Activated T-helper 1 cell treated with anti-CD3 and anti-CD28 coated beads, Interleukin-12 subunit alpha, Interleukin-12 subunit beta, Interleukin-2, Interleukin-4 antibody, amounts not matched to agents 30 ng/mL and 10 ng/mL and 1 ng/mL, durations not matched to agents 14 hours and 24 hours and 36 hours (primary cell): ENCODE data around the gene GBP2. TPM values are rescaled to one million over a fixed set of nuclear protein-coding genes. Genes with fewer than 3 reads are reported as not detected.

Source experiments
- DNase-seq: peaks from one replicate; pipeline ENCODE4 v3.0.0; 2021; ENCODE audit warnings: low spot score
- H3K27ac Mint-ChIP-seq: one replicate; pipeline ENCODE4 v1.8.0; 2021; ENCODE audit warnings: mild to moderate bottlenecking, mixed read lengths
- H3K27me3 Mint-ChIP-seq: one replicate; pipeline ENCODE4 v1.8.0; 2022; ENCODE audit warnings: mild to moderate bottlenecking, moderate library complexity, mixed read lengths; ENCODE audit not compliant: insufficient read depth
- H3K36me3 Mint-ChIP-seq: one replicate; pipeline ENCODE4 v1.8.0; 2021; ENCODE audit warnings: low read depth, mixed read lengths
- H3K4me1 Mint-ChIP-seq: one replicate; pipeline ENCODE4 v1.8.0; 2021; ENCODE audit warnings: low read depth, mixed read lengths
- H3K4me3 Mint-ChIP-seq: one replicate; pipeline ENCODE4 v1.8.0; 2021; ENCODE audit warnings: mild to moderate bottlenecking, moderate library complexity, mixed read lengths
- H3K9me3 Mint-ChIP-seq: one replicate; pipeline ENCODE4 v1.8.0; 2021; ENCODE audit warnings: mixed read lengths
- intact Hi-C: fragments of 100-400 bp; cut with micrococcal nuclease; formaldehyde crosslinking; loops from one replicate; pipeline ENCODE4 v1.15.1; 2024
- total RNA-seq: library from RNA; stranded (reverse); gene quantifications from 2 replicates; pipeline ENCODE4 v1.2.3, GENCODE V29; 2022

GBP2 gene
- 225 and 229 TPM in 2 replicates for total RNA-seq

DNA sequence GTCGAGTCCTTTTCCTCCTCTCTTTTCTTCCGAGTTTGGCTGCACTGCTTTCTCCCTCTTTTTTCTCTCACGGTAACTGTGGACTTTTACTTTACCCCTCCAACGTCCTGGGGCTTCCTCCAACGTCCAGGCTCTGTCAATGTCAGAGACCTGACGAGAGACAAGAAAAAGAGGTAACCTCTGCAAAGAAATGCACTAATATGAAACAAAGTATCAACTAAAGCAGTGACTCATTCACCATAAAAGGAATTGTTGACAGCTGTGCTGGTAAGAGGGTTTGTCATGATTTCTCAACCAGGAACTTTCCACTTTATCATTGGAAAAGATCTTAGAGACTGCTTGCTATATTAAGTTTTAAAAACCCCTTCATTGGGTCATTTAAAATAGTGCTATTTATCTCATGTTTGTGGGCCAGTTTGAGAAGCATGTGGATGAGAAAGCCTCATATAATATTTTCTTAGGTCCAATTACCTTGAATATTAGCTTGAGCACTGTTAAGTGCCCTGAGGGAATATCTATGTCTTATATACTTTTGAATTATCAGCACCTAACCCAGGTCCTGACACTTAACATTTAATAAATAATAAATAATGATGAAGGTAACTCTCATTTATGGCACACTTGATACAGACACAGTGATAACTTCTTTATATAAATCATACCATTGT is at the start of gene GBP2:
TSS of gene GBP2 (minus strand) at position 202 of the 668 bp plus-strand sequence. CDS start 4,148 bp downstream, outside the sequence.
- peaks cover 4% of the 10 kb centered on the region for H3K9me3 Mint-ChIP-seq
- H3K36me3 Mint-ChIP-seq = peaks cover 31% of the 10 kb centered on the region
- H3K27ac Mint-ChIP-seq = peak within 1 kb of the TSS; percentile 97
- peaks cover 65% of the 10 kb centered on the region for H3K4me1 Mint-ChIP-seq
- H3K27me3 Mint-ChIP-seq = no peaks in the 10 kb centered on the region
- peak; percentile 32 for DNase-seq
- peak within 1 kb of the TSS; percentile 95 for H3K4me3 Mint-ChIP-seq
- intact Hi-C loops = loop anchor here (1.0 to 2.0 kb wide), 13 partner anchors 61 to 441 kb away; partner anchors contain the start of genes GBP1 and PKN2

GRCh38 chr1:89174491-89174890 is 48.6 kb upstream of the GBP2 start:
- no peak for DNase-seq
- Mint-ChIP-seq H3K4me1 (peaks cover 22% of the 10 kb centered on the region), H3K4me3 (no peak overlapping the region), H3K27me3 (no peaks in the 10 kb centered on the region), H3K36me3 (peaks cover 3% of the 10 kb centered on the region), H3K9me3 (peaks cover 11% of the 10 kb centered on the region), H3K27ac (no peak overlapping the region)
- intact Hi-C loops = no loop called here

DNA sequence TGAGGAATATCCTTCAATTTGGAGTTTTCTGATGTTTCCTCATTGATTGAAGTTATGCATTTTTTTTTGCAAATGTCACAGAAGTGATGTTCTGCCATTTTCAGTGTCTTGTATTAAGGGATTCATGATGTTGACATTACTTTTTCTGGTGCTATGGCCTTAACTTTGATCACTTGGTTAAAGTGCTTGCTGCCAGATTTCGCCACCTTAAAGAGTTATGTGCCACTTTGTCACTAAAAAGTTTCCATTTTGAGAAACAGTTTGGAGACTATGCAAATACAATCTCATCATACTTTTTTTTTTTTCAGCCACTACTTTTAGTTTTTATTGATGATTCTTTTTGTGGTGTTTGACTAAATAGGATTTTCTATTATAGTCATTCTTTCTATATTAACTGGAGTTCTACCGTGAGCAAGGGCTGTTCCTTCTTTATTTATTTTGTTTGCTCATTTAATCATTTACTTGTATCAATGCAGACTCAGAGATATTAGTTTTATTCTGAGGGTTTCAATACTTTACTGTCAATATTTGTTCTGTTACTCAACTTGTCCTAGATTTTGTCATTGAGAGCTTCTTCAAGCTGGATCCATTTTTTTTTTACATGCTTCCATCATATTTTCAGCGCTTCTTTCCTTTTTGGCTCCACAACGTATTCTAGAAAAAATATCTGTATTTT is 46.7 kb upstream of the GBP2 start:
- H3K36me3 Mint-ChIP-seq = peaks cover 3% of the 10 kb centered on the region
- peaks cover 22% of the 10 kb centered on the region for H3K4me1 Mint-ChIP-seq
- no peak for DNase-seq
- H3K27me3 Mint-ChIP-seq = no peaks in the 10 kb centered on the region
- H3K9me3 Mint-ChIP-seq = peaks cover 11% of the 10 kb centered on the region
- intact Hi-C loops = no loop called here
- H3K27ac Mint-ChIP-seq = no peak overlapping the region
- H3K4me3 Mint-ChIP-seq = no peak overlapping the region

DNA sequence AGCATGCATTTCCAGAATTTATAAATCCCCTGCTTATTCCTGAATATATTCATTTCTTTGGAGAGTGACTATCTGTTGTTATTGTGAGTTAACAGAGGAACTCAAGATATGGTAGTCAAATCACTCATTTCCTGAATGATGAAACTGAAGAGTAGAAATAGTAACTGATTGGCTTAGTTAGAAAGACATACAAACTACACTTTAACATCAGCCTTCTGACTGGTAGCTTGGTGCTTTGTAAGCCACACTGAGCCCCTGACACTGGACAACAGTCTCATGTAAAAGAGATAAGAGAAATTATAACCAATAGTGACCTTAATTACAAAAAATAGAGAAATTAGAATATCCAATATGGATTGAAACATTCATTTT is 45.1 kb upstream of the GBP2 start:
- DNase-seq = no peak
- Mint-ChIP-seq H3K27ac (no peak overlapping the region), H3K36me3 (peaks cover 3% of the 10 kb centered on the region), H3K9me3 (peaks cover 11% of the 10 kb centered on the region), H3K27me3 (no peaks in the 10 kb centered on the region), H3K4me1 (peaks cover 16% of the 10 kb centered on the region), H3K4me3 (no peak overlapping the region)
- intact Hi-C loops = no loop called here

GRCh38 chr1:89170170-89171066 is 44.5 kb upstream of the GBP2 start:
- intact Hi-C loops = no loop called here
- Mint-ChIP-seq H3K36me3 (peaks cover 3% of the 10 kb centered on the region), H3K27me3 (no peaks in the 10 kb centered on the region), H3K4me1 (peaks cover 16% of the 10 kb centered on the region), H3K4me3 (no peak overlapping the region), H3K27ac (no peak overlapping the region), H3K9me3 (peaks cover 11% of the 10 kb centered on the region)
- DNase-seq = no peak

GRCh38 chr1:89169166-89169565 is 43.3 kb upstream of the GBP2 start:
- Mint-ChIP-seq H3K36me3 (peaks cover 3% of the 10 kb centered on the region), H3K27ac (no peak overlapping the region), H3K27me3 (no peaks in the 10 kb centered on the region), H3K4me1 (peaks cover 16% of the 10 kb centered on the region), H3K9me3 (peaks cover 11% of the 10 kb centered on the region), H3K4me3 (no peak overlapping the region)
- no peak for DNase-seq
- intact Hi-C loops = no loop called here

- Mint-ChIP-seq H3K36me3 (peaks cover 3% of the 10 kb centered on the region), H3K4me1 (peaks cover 11% of the 10 kb centered on the region), H3K9me3 (peaks cover 8% of the 10 kb centered on the region), H3K27ac (no peak overlapping the region), H3K27me3 (peaks cover 2% of the 10 kb centered on the region), H3K4me3 (no peak overlapping the region)
- no peak for DNase-seq
- intact Hi-C loops = no loop called here
These were observed 41.8 kb upstream of the GBP2 start for GRCh38 chr1:89167590-89168230.

- Mint-ChIP-seq H3K9me3 (peaks cover 12% of the 10 kb centered on the region), H3K27ac (no peak overlapping the region), H3K4me3 (no peak overlapping the region)
These were observed 40.8 kb upstream of the GBP2 start for GRCh38 chr1:89166705-89167104.

DNA sequence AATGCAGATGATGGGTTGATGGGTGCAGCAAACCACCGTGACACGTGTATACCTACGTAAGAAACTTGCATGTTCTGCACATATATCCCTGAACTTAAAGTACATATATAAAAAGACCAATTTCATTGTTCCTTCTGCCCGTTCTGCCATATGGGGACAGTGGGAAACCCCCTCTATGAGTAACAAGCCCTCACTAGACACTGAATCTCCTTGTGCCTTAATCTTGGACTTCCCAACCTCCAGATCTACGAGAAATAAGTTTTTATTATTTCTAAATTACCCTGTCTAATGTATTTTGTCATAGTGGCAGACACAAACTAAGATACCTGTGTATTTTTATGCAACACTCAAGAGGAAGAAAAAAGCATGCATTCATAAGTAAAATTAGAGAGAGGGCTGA is 39.9 kb upstream of the GBP2 start:
- H3K4me3 Mint-ChIP-seq = no peak overlapping the region
- intact Hi-C loops = no loop called here
- DNase-seq = no peak
- no peaks in the 10 kb centered on the region for H3K36me3 Mint-ChIP-seq
- peaks cover 6% of the 10 kb centered on the region for H3K4me1 Mint-ChIP-seq
- no peak overlapping the region for H3K27ac Mint-ChIP-seq
- peaks cover 2% of the 10 kb centered on the region for H3K27me3 Mint-ChIP-seq
- peaks cover 16% of the 10 kb centered on the region for H3K9me3 Mint-ChIP-seq

More at GRCh38 chr1:89166705-89167104, 40.8 kb upstream of the GBP2 start:
- no peak for DNase-seq
- H3K36me3 Mint-ChIP-seq = peaks cover 3% of the 10 kb centered on the region
- intact Hi-C loops = no loop called here
- peaks cover 2% of the 10 kb centered on the region for H3K27me3 Mint-ChIP-seq
- H3K4me1 Mint-ChIP-seq = peaks cover 11% of the 10 kb centered on the region

DNA sequence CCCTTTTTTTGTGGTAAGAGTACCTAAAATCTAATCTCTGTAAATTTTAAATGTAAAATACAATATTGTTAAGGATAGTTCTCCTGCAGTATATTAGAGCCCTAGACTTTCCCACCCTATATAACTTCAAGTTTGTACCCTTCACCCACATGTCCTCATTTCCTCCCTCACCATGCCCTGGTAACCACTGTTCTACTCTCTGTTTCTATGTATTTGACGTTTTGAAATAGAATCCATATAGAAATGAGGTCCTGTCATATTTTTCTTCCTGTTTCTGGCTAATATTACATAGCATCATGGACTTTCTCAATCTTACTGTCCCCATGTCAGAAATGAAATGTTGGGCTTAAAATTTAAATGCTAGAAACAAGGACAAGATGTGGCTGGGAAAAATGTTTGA is 25.1 kb upstream of the GBP2 start:
- intact Hi-C loops = no loop called here
- Mint-ChIP-seq H3K9me3 (no peaks in the 10 kb centered on the region), H3K27me3 (peaks cover 12% of the 10 kb centered on the region), H3K27ac (no peak overlapping the region), H3K4me1 (peaks cover 18% of the 10 kb centered on the region), H3K36me3 (peaks cover 1% of the 10 kb centered on the region), H3K4me3 (no peak overlapping the region)
- DNase-seq = no peak

DNA sequence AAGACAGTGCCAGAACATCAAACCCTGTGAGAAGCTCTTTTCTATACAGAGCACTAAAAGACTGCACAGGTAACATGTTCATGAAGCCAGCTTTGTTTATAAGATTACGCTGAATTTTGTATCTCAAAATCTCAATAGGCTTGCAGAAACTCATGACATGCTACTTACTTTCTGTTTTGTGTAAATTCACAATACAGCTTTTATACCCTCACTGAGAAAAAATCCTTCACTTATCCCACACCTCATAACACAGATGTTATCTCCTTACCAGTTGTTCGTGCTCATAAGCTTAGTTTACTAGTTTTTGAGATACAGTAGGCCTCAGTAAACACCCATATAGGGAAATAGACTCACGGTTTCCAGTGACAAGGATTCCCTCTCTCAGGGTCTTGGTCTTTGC is 24.1 kb upstream of the GBP2 start:
- H3K9me3 Mint-ChIP-seq = no peaks in the 10 kb centered on the region
- no peak overlapping the region for H3K27ac Mint-ChIP-seq
- peaks cover 22% of the 10 kb centered on the region for H3K4me1 Mint-ChIP-seq
- H3K36me3 Mint-ChIP-seq = peaks cover 1% of the 10 kb centered on the region
- intact Hi-C loops = no loop called here
- peaks cover 12% of the 10 kb centered on the region for H3K27me3 Mint-ChIP-seq
- DNase-seq = no peak
- H3K4me3 Mint-ChIP-seq = no peak overlapping the region

DNA sequence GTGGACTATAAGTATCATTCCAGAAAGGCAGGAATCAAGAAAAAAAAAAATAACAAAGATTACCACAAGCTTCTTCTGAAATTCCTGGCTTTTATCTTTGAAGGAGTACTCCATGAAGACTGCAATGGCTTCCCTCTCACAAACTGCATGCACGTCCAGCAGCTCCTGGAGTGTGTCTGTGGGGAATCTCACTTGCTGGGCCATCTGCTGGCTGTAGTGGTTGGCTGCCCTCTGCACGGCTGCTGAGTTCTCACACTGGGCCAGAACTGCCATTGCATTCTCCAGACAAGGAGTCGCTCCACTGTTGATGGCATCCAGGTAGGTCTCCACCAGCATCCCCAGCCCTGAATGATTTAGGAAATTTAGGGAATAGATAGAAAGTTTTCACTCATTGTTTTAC is 23.3 kb upstream of the GBP2 start:
- no peak overlapping the region for H3K27ac Mint-ChIP-seq
- H3K9me3 Mint-ChIP-seq = no peaks in the 10 kb centered on the region
- H3K4me3 Mint-ChIP-seq = no peak overlapping the region
- H3K36me3 Mint-ChIP-seq = peaks cover 1% of the 10 kb centered on the region
- no peak for DNase-seq
- H3K27me3 Mint-ChIP-seq = peaks cover 12% of the 10 kb centered on the region
- intact Hi-C loops = no loop called here
- H3K4me1 Mint-ChIP-seq = peaks cover 22% of the 10 kb centered on the region
